Endothelial cell of umbilical vein (primary cell): ENCODE results near the gene DBI. TPM values are rescaled to one million over a fixed set of nuclear protein-coding genes. Genes with fewer than 3 reads are reported as not detected.

ENCODE experiments used
- BruUV-seq: library from RNA; stranded (reverse); fragments of 400-500 nt; replicated peaks from 2 replicates; lab custom pipeline; 2021; lab: Mats Ljungman, UMichigan
- CTCF ChIA-PET: fragments of 300-600, 350-600 bp; sonication (Branson Sonifier 250); formaldehyde crosslinking; loops from one replicate; lab custom pipeline; 2021; ENCODE audit warnings: antibody characterized with exemption, inconsistent platforms; lab: Charles Lee
- POLR2A ChIA-PET: fragments of 300-600, 350-600 bp; sonication (Branson Sonifier 250); formaldehyde crosslinking; loops from one replicate; lab custom pipeline; 2021; ENCODE audit warnings: antibody characterized with exemption, inconsistent platforms; lab: Charles Lee
- DNase-seq: peaks from one replicate; pipeline ENCODE4 v3.0.0-alpha.2; 2011; ENCODE audit warnings: low read depth, low spot score
- FAIRE-seq: peaks from 2 replicates; lab custom pipeline; 2011; peaks lifted over from hg19 to GRCh38; lab: Jason Lieb, UNC
- H2AFZ ChIP-seq: 2 replicates; pipeline ENCODE4 v1.6.0; 2012; ENCODE audit warnings: low read depth, low read length, control low read depth, inconsistent platforms
- H3K27ac ChIP-seq: 2 replicates; pipeline ENCODE4 v1.5.1; 2011; ENCODE audit warnings: low read depth, mild to moderate bottlenecking, control low read depth, low read length, moderate library complexity; ENCODE audit not compliant: insufficient read depth
- H3K27me3 ChIP-seq, 2 experiments: 2 replicates each; pipeline versions ENCODE4 v1.6.0 to v1.6.1; 2011; ENCODE audit warnings: low read length in 2 of 2, mixed read lengths in 1 of 2; ENCODE audit not compliant: control insufficient read depth in 2 of 2, insufficient read depth in 2 of 2
- H3K36me3 ChIP-seq, 2 experiments: 2 replicates in 1 of 2; 3 replicates in 1 of 2; pipeline ENCODE4 v1.5.1; 2011; ENCODE audit warnings: low read length in 2 of 2, mild to moderate bottlenecking in 1 of 2, moderate library complexity in 1 of 2; ENCODE audit not compliant: control insufficient read depth in 2 of 2, insufficient read depth in 2 of 2; ENCODE audit errors: extremely low read depth in 1 of 2
- H3K4me1 ChIP-seq: 3 replicates; pipeline ENCODE4 v1.5.1; 2011; ENCODE audit warnings: mild to moderate bottlenecking, low read length; ENCODE audit not compliant: control insufficient read depth, insufficient read depth; ENCODE audit errors: extremely low read depth
- H3K4me2 ChIP-seq: 2 replicates; pipeline ENCODE4 v1.6.1; 2011; ENCODE audit warnings: low read length, control low read depth, mixed read lengths; ENCODE audit not compliant: insufficient read depth
- H3K4me3 ChIP-seq, 3 experiments: fragments of 200-600 bp in 1 of 3; sonication (generic), shearing (Covaris generic) in 1 of 3; replicated peaks in 1 of 3; 2 replicates each; pipeline ENCODE4 v1.5.1; 2011 to 2016; ENCODE audit warnings: control low read depth in 3 of 3, low read length in 3 of 3, mild to moderate bottlenecking in 2 of 3, inconsistent platforms in 1 of 3, low read depth in 1 of 3, moderate library complexity in 1 of 3; ENCODE audit not compliant: insufficient read depth in 1 of 3
- H3K79me2 ChIP-seq: 2 replicates; pipeline ENCODE4 v1.6.0; 2012; ENCODE audit warnings: low read length, inconsistent platforms; ENCODE audit not compliant: control insufficient read depth, insufficient read depth
- H3K9ac ChIP-seq: replicated peaks from 2 replicates; pipeline ENCODE3; 2011; ENCODE audit warnings: low read length, control low read depth; ENCODE audit not compliant: insufficient read depth; ENCODE audit errors: extremely low read depth
- H3K9me1 ChIP-seq: replicated peaks from 3 replicates; pipeline ENCODE4 v1.6.0; 2011; ENCODE audit warnings: mild to moderate bottlenecking, low read length; ENCODE audit not compliant: control insufficient read depth, insufficient read depth; ENCODE audit errors: extremely low read depth
- H3K9me3 ChIP-seq: replicated peaks from 2 replicates; pipeline ENCODE4 v1.5.1; 2012; ENCODE audit warnings: low read length, inconsistent platforms; ENCODE audit not compliant: control insufficient read depth, insufficient read depth
- H4K20me1 ChIP-seq: replicated peaks from 2 replicates; pipeline ENCODE3; 2011; ENCODE audit warnings: mild to moderate bottlenecking, low read length; ENCODE audit not compliant: control insufficient read depth, insufficient read depth; ENCODE audit errors: extremely low read depth
- EZH2 ChIP-seq: IDR thresholded peaks from 2 replicates; pipeline ENCODE4 v1.6.1; 2012; ENCODE audit warnings: borderline replicate concordance, low read depth, mild to moderate bottlenecking, moderate library complexity, low read length, inconsistent platforms; ENCODE audit not compliant: severe bottlenecking
- FOS ChIP-seq: IDR thresholded peaks from 2 replicates; pipeline ENCODE4 v1.6.1; 2011; ENCODE audit warnings: mild to moderate bottlenecking, low read length, moderate library complexity, borderline replicate concordance; ENCODE audit not compliant: insufficient read depth
- GATA2 ChIP-seq: IDR thresholded peaks from 2 replicates; pipeline ENCODE4 v1.7.0; 2011; ENCODE audit warnings: low read depth, mild to moderate bottlenecking, moderate library complexity, mixed read lengths, low read length; ENCODE audit not compliant: insufficient read length, insufficient read depth
- JUN ChIP-seq: IDR thresholded peaks from 2 replicates; pipeline ENCODE4 v1.6.1; 2011; ENCODE audit warnings: borderline replicate concordance, low read depth; ENCODE audit not compliant: insufficient read length, insufficient read depth
- MYC ChIP-seq: IDR thresholded peaks from one replicate; pipeline ENCODE4 v1.6.1; 2011; ENCODE audit warnings: mild to moderate bottlenecking, low read depth, low read length
- POLR2A ChIP-seq: IDR thresholded peaks from 2 replicates; pipeline ENCODE4 v1.6.1; 2012; ENCODE audit warnings: low read depth, mild to moderate bottlenecking, control low read depth, low read length
- POLR2AphosphoS5 ChIP-seq: IDR thresholded peaks from 2 replicates; pipeline ENCODE4 v1.6.1; 2012; ENCODE audit warnings: low read depth, mild to moderate bottlenecking, control low read depth, low read length, moderate library complexity; ENCODE audit not compliant: insufficient read depth
- dilution Hi-C: fragments of 300-500 bp; cut with MboI; formaldehyde crosslinking; loops from one replicate; pipeline ENCODE4 v1.15.0; 2019; ENCODE audit warnings: low sequenced_read_pairs; ENCODE audit not compliant: extremely low pct_ligation_motif_present
- intact Hi-C: fragments of 100-400 bp; cut with micrococcal nuclease; formaldehyde crosslinking; loops from one replicate; pipeline ENCODE4 v1.10.0; 2022
- polyA plus RNA-seq, 4 experiments: library from polyadenylated mRNA; depleted of rRNA in 3 of 4; stranded (reverse) in 3 of 4; unstranded in 1 of 4; fragments of >200 nt; gene quantifications; 2 replicates each; pipeline versions ENCODE4 v1.2.1 to v1.2.3, GENCODE V29; 2011 to 2012; ENCODE audit warnings: missing spikeins in 1 of 4
- total RNA-seq: library from RNA; stranded (reverse); gene quantifications from 2 replicates; pipeline ENCODE4 v1.2.3, GENCODE V29; 2021
- TF ChIP-seq, protein P1 (sequence below): IDR thresholded peaks from 2 replicates; pipeline ENCODE4 v1.6.1; 2011; ENCODE audit not compliant: insufficient read depth, insufficient read length
- TF ChIP-seq, protein P2 (sequence below), 2 donors: IDR thresholded peaks; 1 replicate in 1 of 2; 2 replicates in 1 of 2; pipeline ENCODE4 v1.5.1; 2011; ENCODE audit warnings: low read length in 2 of 2, mild to moderate bottlenecking in 2 of 2, moderate library complexity in 2 of 2, control low read depth in 1 of 2, inconsistent platforms in 1 of 2, low read depth in 1 of 2; ENCODE audit not compliant: insufficient read depth in 1 of 2; ENCODE audit errors: extremely low read depth in 1 of 2

The DBI gene
- total and polyA plus RNA-seq, 2 donors (not counting 3 experiments of a cell fraction or from before 2014, with no cell fraction given): 214 to 233 TPM

DNA sequence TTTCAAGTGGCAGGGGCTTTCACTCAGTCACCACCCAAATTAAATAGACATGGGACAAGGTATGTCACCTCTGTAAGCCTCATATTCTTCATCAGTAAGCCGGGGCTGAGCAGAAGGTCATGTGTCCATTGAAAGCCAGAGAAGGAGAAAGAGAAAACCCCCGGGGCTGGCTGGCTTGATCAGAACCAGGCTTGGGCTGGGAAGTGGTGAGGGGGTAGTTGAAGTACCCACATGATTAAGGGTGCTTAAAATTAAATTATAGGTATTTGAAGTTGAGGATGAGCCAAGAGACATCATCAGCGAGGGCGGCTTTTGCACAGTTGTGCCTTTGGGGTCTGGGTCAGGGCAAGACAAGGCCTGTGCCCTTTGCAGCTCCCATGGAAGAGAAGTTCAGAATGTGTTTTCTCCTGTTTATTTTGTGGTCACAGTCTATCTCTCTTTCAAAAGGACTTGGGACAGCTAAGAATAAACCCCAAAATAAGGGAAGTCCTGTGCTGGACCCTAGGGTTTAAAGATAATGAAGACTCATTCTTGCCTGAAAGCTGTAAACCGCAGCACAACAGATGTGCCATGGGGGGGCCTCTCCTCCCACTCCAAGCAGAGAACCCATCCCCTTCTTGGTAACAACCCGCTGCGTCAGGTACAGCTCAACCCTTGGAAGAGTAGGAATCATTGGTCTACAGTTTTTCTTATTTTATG is 10.7 kb downstream of the DBI start:
- H3K36me3 ChIP-seq: peaks cover 5 to 10% of the 10 kb centered on the region in 2 experiments
- no peak for FAIRE-seq
- H2AFZ ChIP-seq: no peak overlapping the region
- TF ChIP-seq, protein P1, sequence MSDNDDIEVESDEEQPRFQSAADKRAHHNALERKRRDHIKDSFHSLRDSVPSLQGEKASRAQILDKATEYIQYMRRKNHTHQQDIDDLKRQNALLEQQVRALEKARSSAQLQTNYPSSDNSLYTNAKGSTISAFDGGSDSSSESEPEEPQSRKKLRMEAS: no peak
- TF ChIP-seq EZH2: no peak
- no peak for TF ChIP-seq FOS
- TF ChIP-seq MYC: no peak
- no peak for TF ChIP-seq GATA2
- no peak for TF ChIP-seq POLR2AphosphoS5
- TF ChIP-seq POLR2A: no peak
- TF ChIP-seq, protein P2, sequence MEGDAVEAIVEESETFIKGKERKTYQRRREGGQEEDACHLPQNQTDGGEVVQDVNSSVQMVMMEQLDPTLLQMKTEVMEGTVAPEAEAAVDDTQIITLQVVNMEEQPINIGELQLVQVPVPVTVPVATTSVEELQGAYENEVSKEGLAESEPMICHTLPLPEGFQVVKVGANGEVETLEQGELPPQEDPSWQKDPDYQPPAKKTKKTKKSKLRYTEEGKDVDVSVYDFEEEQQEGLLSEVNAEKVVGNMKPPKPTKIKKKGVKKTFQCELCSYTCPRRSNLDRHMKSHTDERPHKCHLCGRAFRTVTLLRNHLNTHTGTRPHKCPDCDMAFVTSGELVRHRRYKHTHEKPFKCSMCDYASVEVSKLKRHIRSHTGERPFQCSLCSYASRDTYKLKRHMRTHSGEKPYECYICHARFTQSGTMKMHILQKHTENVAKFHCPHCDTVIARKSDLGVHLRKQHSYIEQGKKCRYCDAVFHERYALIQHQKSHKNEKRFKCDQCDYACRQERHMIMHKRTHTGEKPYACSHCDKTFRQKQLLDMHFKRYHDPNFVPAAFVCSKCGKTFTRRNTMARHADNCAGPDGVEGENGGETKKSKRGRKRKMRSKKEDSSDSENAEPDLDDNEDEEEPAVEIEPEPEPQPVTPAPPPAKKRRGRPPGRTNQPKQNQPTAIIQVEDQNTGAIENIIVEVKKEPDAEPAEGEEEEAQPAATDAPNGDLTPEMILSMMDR (IDR thresholded peaks at IDR 0.05; ENCODE audit: extremely low read depth in 1 of 2, insufficient read depth in 1 of 2, low read depth in 1 of 2, low read length in 2 of 2): no peak
- TF ChIP-seq JUN: no peak
- no peaks in the 10 kb centered on the region for H4K20me1 ChIP-seq
- no peak for DNase-seq
- no peak overlapping the region for H3K9ac ChIP-seq
- no peaks in the 10 kb centered on the region for H3K4me1 ChIP-seq
- H3K79me2 ChIP-seq: no peaks in the 10 kb centered on the region
- no TSS peak for BruUV-seq
- ChIA-PET POLR2A (no interaction called here), CTCF (interaction anchor here (0.8 to 1.5 kb wide), 3 partner anchors 12 to 496 kb away, joined by 3 read pairs; no protein-coding TSS in a partner anchor)
- dilution Hi-C loops: no loop called here
- no peak overlapping the region for H3K27ac ChIP-seq
- H3K4me2 ChIP-seq: no peak overlapping the region
- H3K27me3 ChIP-seq: peaks cover 2 to 4% of the 10 kb centered on the region in 2 experiments
- intact Hi-C loops: no loop called here
- H3K4me3 ChIP-seq: no peak overlapping the region
- no peaks in the 10 kb centered on the region for H3K9me1 ChIP-seq
- no peaks in the 10 kb centered on the region for H3K9me3 ChIP-seq
